NCI-H526 treated with DMSO at 0.1 percent for 48 hours (cell line): ENCODE results near the gene PRKAB2.
"Not testable (repeated sequence)": the region's sequence is repeated elsewhere in the genome, so short reads cannot be mapped to it uniquely, and the experiment has no call there.

Experiments used
- DNase-seq: peaks from one replicate; lab custom pipeline; 2025; lab: John Stamatoyannopoulos, UW

Gene PRKAB2

DNA sequence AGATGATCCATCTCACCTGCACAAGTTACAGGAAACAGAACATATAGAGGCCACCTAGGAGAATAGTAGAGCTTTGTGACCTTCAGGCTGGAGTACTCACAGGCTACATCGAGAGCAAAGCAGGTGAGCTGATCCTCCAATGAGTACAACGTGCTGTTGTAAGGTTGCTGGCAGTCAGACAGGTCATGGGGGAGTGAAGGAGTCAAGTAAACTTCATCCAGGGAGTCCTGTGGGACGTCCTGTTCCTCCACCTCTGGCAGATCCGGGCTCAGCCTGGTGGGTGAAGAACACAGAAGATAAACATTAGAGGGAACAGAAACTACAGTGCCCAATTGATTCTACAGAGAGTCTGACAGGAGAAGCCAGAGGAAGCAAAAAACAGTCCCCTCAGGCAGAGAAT is 62.5 kb downstream of the PRKAB2 start:
- DNase-seq, result no peak

GRCh38 chr1:147109041-147109440 is 63.2 kb downstream of the PRKAB2 start:
- DNase-seq, result no peak

GRCh38 chr1:147106407-147106881 is 65.8 kb downstream of the PRKAB2 start:
- DNase-seq, result not testable (repeated sequence)

GRCh38 chr1:147105909-147106308 is 66.4 kb downstream of the PRKAB2 start:
- no peak for DNase-seq
